ENCODE measurements around the gene RAB28.

The RAB28 gene

GRCh38 chr4:13509442-13509841 lies 25.3 kb upstream of the RAB28 start:
- Histone ChIP-seq H4K20me1 (ENCODE audit: insufficient read depth, low read length) (no peaks in the 10 kb centered on the region), H2AFZ (ENCODE audit: low read length) (no peak overlapping the region), H3K4me2 (ENCODE audit: low read depth, low read length) (no peak overlapping the region), H3F3A (ENCODE audit: insufficient read depth, low read length) (no peaks in the 10 kb centered on the region), H3K9me3 (replicated peaks; ENCODE audit: insufficient read depth, low read length) (no peaks in the 10 kb centered on the region), H3K9me2 (replicated peaks; ENCODE audit: insufficient read depth, low read length) (no peaks in the 10 kb centered on the region), H3K4me1 (ENCODE audit: low read length) (no peaks in the 10 kb centered on the region), H3K4me3 (ENCODE audit: low read length) (no peak overlapping the region), H3K36me3 (replicated peaks; ENCODE audit: insufficient read depth, low read length) (no peaks in the 10 kb centered on the region), H3K79me2 (ENCODE audit: low read length) (no peaks in the 10 kb centered on the region), H3K27ac (ENCODE audit: low read length) (no peak overlapping the region), H3K27me3 (replicated peaks; ENCODE audit: insufficient read depth, low read length) (no peaks in the 10 kb centered on the region), H3K9ac (ENCODE audit: low read length) (no peak overlapping the region)
- no peak for DNase-seq
- no peak for TF ChIP-seq EZH2 (optimal IDR thresholded peaks at IDR 0.05; ENCODE audit: low read depth, low read length)
- TF ChIP-seq, protein P1, sequence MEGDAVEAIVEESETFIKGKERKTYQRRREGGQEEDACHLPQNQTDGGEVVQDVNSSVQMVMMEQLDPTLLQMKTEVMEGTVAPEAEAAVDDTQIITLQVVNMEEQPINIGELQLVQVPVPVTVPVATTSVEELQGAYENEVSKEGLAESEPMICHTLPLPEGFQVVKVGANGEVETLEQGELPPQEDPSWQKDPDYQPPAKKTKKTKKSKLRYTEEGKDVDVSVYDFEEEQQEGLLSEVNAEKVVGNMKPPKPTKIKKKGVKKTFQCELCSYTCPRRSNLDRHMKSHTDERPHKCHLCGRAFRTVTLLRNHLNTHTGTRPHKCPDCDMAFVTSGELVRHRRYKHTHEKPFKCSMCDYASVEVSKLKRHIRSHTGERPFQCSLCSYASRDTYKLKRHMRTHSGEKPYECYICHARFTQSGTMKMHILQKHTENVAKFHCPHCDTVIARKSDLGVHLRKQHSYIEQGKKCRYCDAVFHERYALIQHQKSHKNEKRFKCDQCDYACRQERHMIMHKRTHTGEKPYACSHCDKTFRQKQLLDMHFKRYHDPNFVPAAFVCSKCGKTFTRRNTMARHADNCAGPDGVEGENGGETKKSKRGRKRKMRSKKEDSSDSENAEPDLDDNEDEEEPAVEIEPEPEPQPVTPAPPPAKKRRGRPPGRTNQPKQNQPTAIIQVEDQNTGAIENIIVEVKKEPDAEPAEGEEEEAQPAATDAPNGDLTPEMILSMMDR (IDR thresholded peaks at IDR 0.05; ENCODE audit: low read length), result no peak
- TF ChIP-seq EZH2phosphoT487 (IDR thresholded peaks at IDR 0.05; ENCODE audit: low read length), result no peak

- Histone ChIP-seq H4K20me1 (ENCODE audit: insufficient read depth, low read length) (no peaks in the 10 kb centered on the region), H3K9ac (ENCODE audit: low read length) (no peak overlapping the region), H2AFZ (ENCODE audit: low read length) (no peak overlapping the region), H3K79me2 (ENCODE audit: low read length) (no peaks in the 10 kb centered on the region), H3K4me3 (ENCODE audit: low read length) (no peak overlapping the region), H3K27me3 (replicated peaks; ENCODE audit: insufficient read depth, low read length) (no peaks in the 10 kb centered on the region), H3K4me1 (ENCODE audit: low read length) (no peaks in the 10 kb centered on the region), H3K9me3 (replicated peaks; ENCODE audit: insufficient read depth, low read length) (no peaks in the 10 kb centered on the region), H3K4me2 (ENCODE audit: low read depth, low read length) (no peak overlapping the region), H3K36me3 (replicated peaks; ENCODE audit: insufficient read depth, low read length) (no peaks in the 10 kb centered on the region), H3F3A (ENCODE audit: insufficient read depth, low read length) (no peaks in the 10 kb centered on the region), H3K27ac (ENCODE audit: low read length) (no peak overlapping the region), H3K9me2 (replicated peaks; ENCODE audit: insufficient read depth, low read length) (no peaks in the 10 kb centered on the region)
- no peak for DNase-seq
- no peak for TF ChIP-seq EZH2 (optimal IDR thresholded peaks at IDR 0.05; ENCODE audit: low read depth, low read length)
These were observed 20.2 kb upstream of the RAB28 start for GRCh38 chr4:13504374-13504773.

DNA sequence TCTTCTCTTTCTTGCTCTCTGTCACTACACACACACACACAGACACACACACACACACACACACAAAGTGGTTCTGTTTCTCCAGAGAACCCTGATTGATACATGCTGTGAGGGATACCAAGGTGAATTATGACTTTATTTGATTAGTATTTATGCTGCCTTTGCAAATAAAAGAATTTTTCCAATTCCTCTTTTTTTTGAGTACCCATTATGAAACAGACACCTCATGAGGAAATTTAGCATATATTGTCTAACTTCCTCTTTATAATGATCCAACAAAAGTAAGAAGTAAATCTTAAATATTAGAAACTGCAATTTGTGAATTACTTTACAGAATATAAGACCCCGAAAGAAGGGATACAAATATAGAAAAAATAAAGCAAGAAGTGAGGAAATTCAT lies 14.3 kb upstream of the RAB28 start:
- no peaks in the 10 kb centered on the region for H3K27me3 ChIP-seq (replicated peaks; ENCODE audit: insufficient read depth, low read length)
- no peak overlapping the region for H3K4me2 ChIP-seq (ENCODE audit: low read depth, low read length)
- no peaks in the 10 kb centered on the region for H3K36me3 ChIP-seq (replicated peaks; ENCODE audit: insufficient read depth, low read length)
- TF ChIP-seq, protein P1 (IDR thresholded peaks at IDR 0.05; ENCODE audit: low read length), result no peak
- no peak for TF ChIP-seq EZH2 (optimal IDR thresholded peaks at IDR 0.05; ENCODE audit: low read depth, low read length)
- TF ChIP-seq EZH2phosphoT487 (IDR thresholded peaks at IDR 0.05; ENCODE audit: low read length), result no peak
- H3K79me2 ChIP-seq (ENCODE audit: low read length), result no peaks in the 10 kb centered on the region
- no peaks in the 10 kb centered on the region for H3K4me1 ChIP-seq (ENCODE audit: low read length)
- H3K4me3 ChIP-seq (ENCODE audit: low read length), result no peak overlapping the region
- no peak overlapping the region for H2AFZ ChIP-seq (ENCODE audit: low read length)
- H3K27ac ChIP-seq (ENCODE audit: low read length), result no peak overlapping the region
- H3K9me3 ChIP-seq (replicated peaks; ENCODE audit: insufficient read depth, low read length), result no peaks in the 10 kb centered on the region
- no peaks in the 10 kb centered on the region for H4K20me1 ChIP-seq (ENCODE audit: insufficient read depth, low read length)
- H3F3A ChIP-seq (ENCODE audit: insufficient read depth, low read length), result no peaks in the 10 kb centered on the region
- no peaks in the 10 kb centered on the region for H3K9me2 ChIP-seq (replicated peaks; ENCODE audit: insufficient read depth, low read length)
- no peak overlapping the region for H3K9ac ChIP-seq (ENCODE audit: low read length)
- DNase-seq, result no peak

DNA sequence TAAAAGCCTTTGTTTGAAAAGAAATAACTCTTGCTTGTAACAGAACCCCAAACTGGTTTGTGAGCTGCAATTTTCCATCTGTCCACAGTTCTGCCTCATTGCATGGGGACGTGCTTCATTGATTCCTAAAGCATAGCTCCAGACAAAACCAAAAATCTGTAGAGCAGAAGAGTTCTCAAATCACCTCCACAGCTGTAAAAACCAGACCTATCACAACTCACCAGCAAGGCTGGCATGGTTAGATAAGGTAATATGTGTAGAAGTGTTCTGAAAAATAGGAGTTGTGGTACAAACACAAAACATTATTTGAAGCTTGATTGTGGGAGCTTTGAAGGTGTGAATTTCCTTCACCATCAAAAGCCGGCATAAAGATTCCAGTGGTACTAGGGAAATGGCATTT lies 12.5 kb upstream of the RAB28 start:
- Histone ChIP-seq H3F3A (ENCODE audit: insufficient read depth, low read length) (no peaks in the 10 kb centered on the region), H3K36me3 (replicated peaks; ENCODE audit: insufficient read depth, low read length) (no peaks in the 10 kb centered on the region), H4K20me1 (ENCODE audit: insufficient read depth, low read length) (no peaks in the 10 kb centered on the region), H3K27me3 (replicated peaks; ENCODE audit: insufficient read depth, low read length) (no peaks in the 10 kb centered on the region), H3K27ac (ENCODE audit: low read length) (no peak overlapping the region), H3K9me3 (replicated peaks; ENCODE audit: insufficient read depth, low read length) (no peaks in the 10 kb centered on the region), H3K4me1 (ENCODE audit: low read length) (no peaks in the 10 kb centered on the region), H3K79me2 (ENCODE audit: low read length) (no peaks in the 10 kb centered on the region), H3K9me2 (replicated peaks; ENCODE audit: insufficient read depth, low read length) (no peaks in the 10 kb centered on the region), H2AFZ (ENCODE audit: low read length) (no peak overlapping the region), H3K4me2 (ENCODE audit: low read depth, low read length) (no peak overlapping the region), H3K4me3 (ENCODE audit: low read length) (no peak overlapping the region), H3K9ac (ENCODE audit: low read length) (no peak overlapping the region)
- no peak for DNase-seq
- TF ChIP-seq EZH2phosphoT487 (IDR thresholded peaks at IDR 0.05; ENCODE audit: low read length), result no peak

Measured in MM.1S (cell line).